Measurements from ENCODE around the gene WWC1. TPM values are rescaled to one million over a fixed set of nuclear protein-coding genes. Genes with fewer than 3 reads are reported as not detected.

WWC1 gene
- total and polyA plus RNA-seq, 10 of the 15 experiments (the other 5 are each of a cell fraction or from before 2014, with no cell fraction given) = 0.50 to 7.8 (median 2.5) TPM

DNA sequence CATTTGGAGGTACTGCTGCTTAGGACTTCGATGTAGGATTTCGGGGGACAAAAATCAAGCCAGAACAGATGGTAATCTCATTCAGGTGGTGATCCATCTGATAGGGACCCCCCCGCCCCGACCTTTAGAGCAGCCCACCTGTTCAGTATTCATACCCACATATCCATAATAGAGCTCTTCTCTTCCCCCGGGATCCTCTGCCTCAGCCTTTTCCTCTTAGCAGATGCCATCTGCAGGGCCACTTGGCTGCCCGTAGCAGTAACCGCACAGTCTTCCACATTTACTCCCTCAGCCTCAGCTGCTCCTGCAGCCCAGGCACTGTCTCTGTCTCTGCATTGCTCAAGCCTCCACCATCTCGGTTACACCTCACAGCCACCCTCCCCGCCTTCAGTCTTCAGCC is 129.0 kb downstream of the WWC1 start:
- no peaks in the 10 kb centered on the region; a peak in 1 of 4 replicates for H3K36me3 ChIP-seq (ENCODE audit: control insufficient read depth in 2 of 2, insufficient read depth in 2 of 2, low read length in 1 of 2)
- H3K4me2 ChIP-seq (ENCODE audit: control insufficient read depth, insufficient read depth) = no peak overlapping the region
- WGBS (ENCODE audit: insufficient coverage, insufficient replicate concordance, low lambda C conversion rate, missing lambda C conversion rate) = 71% methylated on average over 9 of the region's 9 CpGs
- H3K9me3 ChIP-seq (replicated peaks; ENCODE audit: control insufficient read depth, insufficient read depth, low read length) = no peaks in the 10 kb centered on the region
- ChIA-PET RAD21 (ENCODE audit: unreplicated experiment) (no interaction called here), POLR2A (no interaction called here), CTCF (no interaction called here), SMC1A (ENCODE audit: uncharacterized antibody, unreplicated experiment) (no interaction called here)
- no peaks in the 10 kb centered on the region for H3K27me3 ChIP-seq (replicated peaks in 1 of 2; ENCODE audit: control insufficient read depth in 2 of 2, insufficient read depth in 2 of 2, low read length in 1 of 2)
- ATAC-seq = no peak
- intact Hi-C loops (cut with micrococcal nuclease; ENCODE audit: unreplicated experiment) = loop anchor here (5.0 kb wide), 1 partner anchor 153 kb away; no protein-coding TSS in a partner anchor
- no peaks in the 10 kb centered on the region for H4K20me1 ChIP-seq (ENCODE audit: control insufficient read depth, insufficient read depth)
- H3K9ac ChIP-seq (ENCODE audit: control insufficient read depth, insufficient read depth, low read length) = no peak overlapping the region
- H3K79me2 ChIP-seq (ENCODE audit: control insufficient read depth, insufficient read depth, low read length) = no peaks in the 10 kb centered on the region
- no peak for FAIRE-seq
- H3K4me3 ChIP-seq = no peak overlapping the region
- no TSS peak for BruUV-seq (replicated peaks)
- H3K4me1 ChIP-seq (ENCODE audit: control insufficient read depth, insufficient read depth, low read length) = no peaks in the 10 kb centered on the region
- DNase-seq (ENCODE audit: low read depth, low spot score) = no peak
- in situ Hi-C loops (cut with MboI) = no loop called here
- no peak overlapping the region for H3K27ac ChIP-seq (ENCODE audit: control insufficient read depth, insufficient read depth)
- no peak overlapping the region for H2AFZ ChIP-seq (ENCODE audit: control insufficient read depth, low read depth, low read length)
- TF ChIP-seq YY1 (IDR thresholded peaks at IDR 0.05; ENCODE audit: low read depth, low read length) (no peak), SUPT20H (IDR thresholded peaks at IDR 0.05; ENCODE audit: borderline replicate concordance, control insufficient read depth, low read depth, low read length) (no peak), SIX5 (IDR thresholded peaks at IDR 0.05; ENCODE audit: low read depth, low read length, severe bottlenecking) (no peak), NRF1 (conservative IDR thresholded peaks at IDR 0.05; ENCODE audit: low read depth, low read length) (no peak), ZNF207 (IDR thresholded peaks at IDR 0.05; ENCODE audit: borderline replicate concordance) (no peak), SPI1 (IDR thresholded peaks at IDR 0.05; ENCODE audit: borderline replicate concordance, insufficient read depth, low read depth, low read length) (no peak), HDGF (IDR thresholded peaks at IDR 0.05) (no peak), RCOR1 (conservative IDR thresholded peaks at IDR 0.05; ENCODE audit: low read depth, low read length) (no peak), SMARCA5 (IDR thresholded peaks at IDR 0.05) (no peak)
- TF ChIP-seq, protein P1, sequence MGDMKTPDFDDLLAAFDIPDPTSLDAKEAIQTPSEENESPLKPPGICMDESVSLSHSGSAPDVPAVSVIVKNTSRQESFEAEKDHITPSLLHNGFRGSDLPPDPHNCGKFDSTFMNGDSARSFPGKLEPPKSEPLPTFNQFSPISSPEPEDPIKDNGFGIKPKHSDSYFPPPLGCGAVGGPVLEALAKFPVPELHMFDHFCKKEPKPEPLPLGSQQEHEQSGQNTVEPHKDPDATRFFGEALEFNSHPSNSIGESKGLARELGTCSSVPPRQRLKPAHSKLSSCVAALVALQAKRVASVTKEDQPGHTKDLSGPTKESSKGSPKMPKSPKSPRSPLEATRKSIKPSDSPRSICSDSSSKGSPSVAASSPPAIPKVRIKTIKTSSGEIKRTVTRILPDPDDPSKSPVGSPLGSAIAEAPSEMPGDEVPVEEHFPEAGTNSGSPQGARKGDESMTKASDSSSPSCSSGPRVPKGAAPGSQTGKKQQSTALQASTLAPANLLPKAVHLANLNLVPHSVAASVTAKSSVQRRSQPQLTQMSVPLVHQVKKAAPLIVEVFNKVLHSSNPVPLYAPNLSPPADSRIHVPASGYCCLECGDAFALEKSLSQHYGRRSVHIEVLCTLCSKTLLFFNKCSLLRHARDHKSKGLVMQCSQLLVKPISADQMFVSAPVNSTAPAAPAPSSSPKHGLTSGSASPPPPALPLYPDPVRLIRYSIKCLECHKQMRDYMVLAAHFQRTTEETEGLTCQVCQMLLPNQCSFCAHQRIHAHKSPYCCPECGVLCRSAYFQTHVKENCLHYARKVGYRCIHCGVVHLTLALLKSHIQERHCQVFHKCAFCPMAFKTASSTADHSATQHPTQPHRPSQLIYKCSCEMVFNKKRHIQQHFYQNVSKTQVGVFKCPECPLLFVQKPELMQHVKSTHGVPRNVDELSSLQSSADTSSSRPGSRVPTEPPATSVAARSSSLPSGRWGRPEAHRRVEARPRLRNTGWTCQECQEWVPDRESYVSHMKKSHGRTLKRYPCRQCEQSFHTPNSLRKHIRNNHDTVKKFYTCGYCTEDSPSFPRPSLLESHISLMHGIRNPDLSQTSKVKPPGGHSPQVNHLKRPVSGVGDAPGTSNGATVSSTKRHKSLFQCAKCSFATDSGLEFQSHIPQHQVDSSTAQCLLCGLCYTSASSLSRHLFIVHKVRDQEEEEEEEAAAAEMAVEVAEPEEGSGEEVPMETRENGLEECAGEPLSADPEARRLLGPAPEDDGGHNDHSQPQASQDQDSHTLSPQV (IDR thresholded peaks at IDR 0.05) = no peak
- TF ChIP-seq, protein P2, sequence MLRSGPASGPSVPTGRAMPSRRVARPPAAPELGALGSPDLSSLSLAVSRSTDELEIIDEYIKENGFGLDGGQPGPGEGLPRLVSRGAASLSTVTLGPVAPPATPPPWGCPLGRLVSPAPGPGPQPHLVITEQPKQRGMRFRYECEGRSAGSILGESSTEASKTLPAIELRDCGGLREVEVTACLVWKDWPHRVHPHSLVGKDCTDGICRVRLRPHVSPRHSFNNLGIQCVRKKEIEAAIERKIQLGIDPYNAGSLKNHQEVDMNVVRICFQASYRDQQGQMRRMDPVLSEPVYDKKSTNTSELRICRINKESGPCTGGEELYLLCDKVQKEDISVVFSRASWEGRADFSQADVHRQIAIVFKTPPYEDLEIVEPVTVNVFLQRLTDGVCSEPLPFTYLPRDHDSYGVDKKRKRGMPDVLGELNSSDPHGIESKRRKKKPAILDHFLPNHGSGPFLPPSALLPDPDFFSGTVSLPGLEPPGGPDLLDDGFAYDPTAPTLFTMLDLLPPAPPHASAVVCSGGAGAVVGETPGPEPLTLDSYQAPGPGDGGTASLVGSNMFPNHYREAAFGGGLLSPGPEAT (IDR thresholded peaks at IDR 0.05; ENCODE audit: low read depth) = no peak
- TF ChIP-seq, protein P3, sequence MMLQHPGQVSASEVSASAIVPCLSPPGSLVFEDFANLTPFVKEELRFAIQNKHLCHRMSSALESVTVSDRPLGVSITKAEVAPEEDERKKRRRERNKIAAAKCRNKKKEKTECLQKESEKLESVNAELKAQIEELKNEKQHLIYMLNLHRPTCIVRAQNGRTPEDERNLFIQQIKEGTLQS (IDR thresholded peaks at IDR 0.05; ENCODE audit: borderline replicate concordance, extremely low read depth, low read depth, low read length) = no peak
- TF ChIP-seq, protein P4, sequence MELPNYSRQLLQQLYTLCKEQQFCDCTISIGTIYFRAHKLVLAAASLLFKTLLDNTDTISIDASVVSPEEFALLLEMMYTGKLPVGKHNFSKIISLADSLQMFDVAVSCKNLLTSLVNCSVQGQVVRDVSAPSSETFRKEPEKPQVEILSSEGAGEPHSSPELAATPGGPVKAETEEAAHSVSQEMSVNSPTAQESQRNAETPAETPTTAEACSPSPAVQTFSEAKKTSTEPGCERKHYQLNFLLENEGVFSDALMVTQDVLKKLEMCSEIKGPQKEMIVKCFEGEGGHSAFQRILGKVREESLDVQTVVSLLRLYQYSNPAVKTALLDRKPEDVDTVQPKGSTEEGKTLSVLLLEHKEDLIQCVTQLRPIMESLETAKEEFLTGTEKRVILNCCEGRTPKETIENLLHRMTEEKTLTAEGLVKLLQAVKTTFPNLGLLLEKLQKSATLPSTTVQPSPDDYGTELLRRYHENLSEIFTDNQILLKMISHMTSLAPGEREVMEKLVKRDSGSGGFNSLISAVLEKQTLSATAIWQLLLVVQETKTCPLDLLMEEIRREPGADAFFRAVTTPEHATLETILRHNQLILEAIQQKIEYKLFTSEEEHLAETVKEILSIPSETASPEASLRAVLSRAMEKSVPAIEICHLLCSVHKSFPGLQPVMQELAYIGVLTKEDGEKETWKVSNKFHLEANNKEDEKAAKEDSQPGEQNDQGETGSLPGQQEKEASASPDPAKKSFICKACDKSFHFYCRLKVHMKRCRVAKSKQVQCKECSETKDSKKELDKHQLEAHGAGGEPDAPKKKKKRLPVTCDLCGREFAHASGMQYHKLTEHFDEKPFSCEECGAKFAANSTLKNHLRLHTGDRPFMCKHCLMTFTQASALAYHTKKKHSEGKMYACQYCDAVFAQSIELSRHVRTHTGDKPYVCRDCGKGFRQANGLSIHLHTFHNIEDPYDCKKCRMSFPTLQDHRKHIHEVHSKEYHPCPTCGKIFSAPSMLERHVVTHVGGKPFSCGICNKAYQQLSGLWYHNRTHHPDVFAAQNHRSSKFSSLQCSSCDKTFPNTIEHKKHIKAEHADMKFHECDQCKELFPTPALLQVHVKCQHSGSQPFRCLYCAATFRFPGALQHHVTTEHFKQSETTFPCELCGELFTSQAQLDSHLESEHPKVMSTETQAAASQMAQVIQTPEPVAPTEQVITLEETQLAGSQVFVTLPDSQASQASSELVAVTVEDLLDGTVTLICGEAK (IDR thresholded peaks at IDR 0.05; ENCODE audit: borderline replicate concordance) = no peak
